GM21526 (cell line): ENCODE data around the gene SLC22A4.

Experiments
- ATAC-seq: cut with Tn5 transposase; IDR thresholded peaks from one replicate; pipeline ENCODE4 v1.9.1; 2021; ENCODE audit warnings: moderate library complexity; ENCODE audit not compliant: unreplicated experiment, low FRiP score

The SLC22A4 gene

DNA sequence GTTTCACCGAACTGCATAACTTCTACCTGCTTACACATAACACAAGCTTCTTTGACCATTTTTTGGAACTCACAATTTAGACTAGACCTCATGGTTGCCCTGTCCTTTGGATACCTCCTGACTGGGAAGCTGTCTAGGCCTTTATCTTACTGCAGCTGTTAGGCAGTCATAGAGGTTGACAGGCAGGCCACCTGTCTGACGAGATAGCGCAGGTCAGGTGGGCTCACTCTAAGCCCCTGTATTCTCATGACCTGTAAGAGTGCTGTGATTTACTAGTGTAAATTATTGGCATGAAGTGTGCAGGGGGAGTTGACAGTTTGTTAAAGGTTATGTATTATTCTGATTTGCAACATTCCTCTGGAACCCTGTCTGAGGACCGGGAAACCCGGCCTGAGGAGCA, 29.0 kb downstream of the SLC22A4 start:
- no peak for ATAC-seq

DNA sequence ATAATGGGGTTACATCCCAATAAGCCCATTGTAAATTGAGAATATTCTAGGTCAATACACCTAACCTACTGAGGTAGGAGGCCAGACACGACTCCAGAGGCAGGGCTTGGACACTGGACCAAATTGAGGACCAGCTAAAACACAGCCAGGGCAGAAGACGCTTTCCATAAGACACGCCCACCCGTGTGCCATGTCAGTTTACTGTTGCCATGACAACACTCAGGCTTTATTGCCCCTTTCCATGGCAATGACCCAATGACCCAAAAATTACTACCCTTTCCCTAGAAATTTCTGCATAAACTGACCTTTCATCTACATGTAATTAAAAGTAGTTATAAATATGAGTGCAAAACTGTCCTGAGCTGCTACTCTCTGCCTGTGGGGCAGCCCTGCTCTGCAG, 31.5 kb downstream of the SLC22A4 start:
- no peak for ATAC-seq

DNA sequence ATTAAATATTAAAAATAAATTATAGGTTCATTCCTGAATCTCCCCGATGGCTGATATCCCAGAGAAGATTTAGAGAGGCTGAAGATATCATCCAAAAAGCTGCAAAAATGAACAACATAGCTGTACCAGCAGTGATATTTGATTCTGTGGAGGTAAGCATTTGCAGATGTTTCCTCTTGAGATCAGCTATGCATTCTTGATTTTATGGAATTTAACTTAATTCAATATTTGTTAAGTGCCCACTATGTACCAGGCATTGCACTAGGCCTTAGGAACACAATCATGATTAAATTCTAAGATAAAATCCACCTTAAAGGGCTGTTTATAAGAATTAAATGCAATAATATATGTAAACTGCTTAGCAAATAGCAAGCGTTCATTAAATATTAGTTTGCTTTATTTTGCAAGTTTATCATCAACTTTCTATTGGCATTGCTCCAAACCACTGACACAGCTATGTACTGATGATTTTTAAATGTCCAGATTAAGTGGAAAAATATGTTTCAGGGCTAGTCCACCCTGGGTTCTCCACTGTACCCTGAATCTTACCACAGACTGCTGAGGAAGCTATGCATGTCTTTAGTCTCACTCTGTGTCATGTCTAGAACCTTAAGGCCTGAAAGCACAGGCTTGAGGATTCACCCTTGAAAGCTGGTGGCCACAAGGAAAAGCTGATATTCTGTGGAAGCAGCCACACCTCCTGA, 33.2 kb downstream of the SLC22A4 start:
- ATAC-seq, result no peak

GRCh38 chr5:132334812-132335211, 40.6 kb downstream of the SLC22A4 start:
- ATAC-seq, result no peak

- ATAC-seq, result no peak
These were observed 41.2 kb downstream of the SLC22A4 start for GRCh38 chr5:132335402-132335801.

- ATAC-seq, result no peak
These were observed 45.3 kb downstream of the SLC22A4 start for GRCh38 chr5:132339502-132339901.

GRCh38 chr5:132342291-132343180, 48.3 kb downstream of the SLC22A4 start:
- no peak for ATAC-seq

GRCh38 chr5:132344775-132345514, 50.8 kb downstream of the SLC22A4 start:
- ATAC-seq, result no peak

DNA sequence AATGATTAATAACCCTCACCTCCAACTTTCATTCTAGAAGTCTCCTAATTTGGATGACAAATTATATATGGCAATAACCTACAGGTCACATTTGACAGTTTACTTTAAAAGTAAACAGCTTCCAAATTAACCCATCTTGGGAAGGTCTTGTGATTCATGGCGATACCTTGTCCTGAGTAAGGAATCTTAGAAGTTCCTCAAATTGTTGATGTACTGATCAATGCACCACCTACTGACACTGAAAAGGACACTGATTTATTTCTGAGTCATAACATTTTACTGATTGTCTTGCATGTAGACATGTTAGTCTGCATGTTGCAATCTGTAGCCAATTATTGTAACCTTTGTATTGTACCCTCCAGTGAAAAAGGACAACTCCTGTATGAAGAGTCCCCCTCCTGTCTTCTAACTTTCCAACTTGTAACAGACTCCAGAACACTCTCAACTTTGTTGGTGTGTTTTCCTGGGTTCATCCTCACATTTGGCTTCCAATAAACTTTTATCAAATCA, 59.3 kb downstream of the SLC22A4 start:
- ATAC-seq, result no peak

GRCh38 chr5:132354381-132355139, 60.4 kb downstream of the SLC22A4 start:
- no peak for ATAC-seq

DNA sequence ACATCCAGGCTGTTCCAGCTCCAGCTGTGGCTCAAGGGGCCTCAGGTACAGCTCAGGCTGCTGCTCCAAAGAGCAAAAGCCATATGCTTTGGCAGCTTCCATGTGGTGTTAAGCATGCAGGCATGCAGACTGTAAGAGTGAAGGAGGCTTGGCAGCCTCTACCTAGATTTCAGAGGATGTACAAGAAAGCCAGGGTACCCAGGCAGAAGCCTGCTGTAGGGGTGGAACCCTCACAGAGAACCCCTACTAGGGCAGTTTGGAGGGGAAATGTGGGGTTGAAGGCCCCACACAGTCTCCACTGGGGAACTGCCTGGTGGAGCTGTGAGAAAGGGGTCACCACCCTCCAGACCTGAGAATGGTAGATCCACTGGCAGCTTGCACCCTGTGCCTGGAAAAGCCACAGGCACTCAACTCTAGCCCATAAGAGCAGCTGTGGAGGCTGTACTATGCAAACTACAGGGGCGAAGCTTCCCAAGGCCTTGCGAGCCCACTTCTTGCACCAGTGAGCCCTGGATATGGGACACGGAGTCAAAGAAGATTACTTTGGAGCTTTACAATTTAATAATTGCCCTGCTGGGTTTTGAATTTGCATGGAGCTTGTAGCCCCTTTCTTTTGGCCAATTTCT, 61.1 kb downstream of the SLC22A4 start:
- no peak for ATAC-seq

DNA sequence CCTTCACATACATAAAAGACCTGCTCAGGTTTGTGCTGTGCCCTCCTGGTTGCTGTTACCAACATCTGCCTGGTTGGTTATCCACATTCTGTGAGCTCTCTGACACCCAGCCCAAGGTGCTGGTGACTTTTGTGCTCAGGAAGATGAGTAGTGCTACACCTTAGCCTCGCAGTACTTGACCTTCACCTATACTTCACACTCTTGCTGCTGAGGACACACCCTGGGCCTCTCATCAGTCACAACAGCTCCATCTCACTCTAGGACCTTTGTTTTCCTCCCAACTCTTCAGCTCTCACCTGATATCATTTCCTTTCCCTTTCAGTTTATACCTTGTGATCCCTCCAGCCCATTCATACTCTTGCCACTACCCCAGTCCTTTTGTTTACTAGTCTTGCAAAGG, 64.6 kb downstream of the SLC22A4 start:
- no peak for ATAC-seq

GRCh38 chr5:132362086-132362485, 67.9 kb downstream of the SLC22A4 start:
- ATAC-seq, result no peak

- ATAC-seq, result no peak
These were observed 69.4 kb downstream of the SLC22A4 start for GRCh38 chr5:132363431-132364112.

DNA sequence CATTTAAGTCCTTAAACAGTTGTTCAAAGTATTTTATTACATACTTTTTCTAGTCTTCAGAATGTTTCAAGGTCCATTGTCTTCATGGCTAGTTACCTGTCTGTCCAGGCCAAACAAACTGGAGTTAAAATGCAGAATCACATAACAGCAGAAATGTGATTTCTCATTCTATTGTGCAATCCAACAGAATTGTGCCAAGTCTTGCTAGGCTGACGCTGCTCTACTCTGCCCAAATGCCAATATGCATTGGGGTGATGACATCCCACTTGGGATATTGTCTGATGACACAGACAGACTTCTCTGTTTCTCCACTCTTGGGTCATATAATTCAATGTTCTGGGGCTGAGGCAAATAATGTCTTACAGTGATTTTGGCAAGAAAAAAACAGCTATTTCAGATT, 70.1 kb downstream of the SLC22A4 start:
- no peak for ATAC-seq

DNA sequence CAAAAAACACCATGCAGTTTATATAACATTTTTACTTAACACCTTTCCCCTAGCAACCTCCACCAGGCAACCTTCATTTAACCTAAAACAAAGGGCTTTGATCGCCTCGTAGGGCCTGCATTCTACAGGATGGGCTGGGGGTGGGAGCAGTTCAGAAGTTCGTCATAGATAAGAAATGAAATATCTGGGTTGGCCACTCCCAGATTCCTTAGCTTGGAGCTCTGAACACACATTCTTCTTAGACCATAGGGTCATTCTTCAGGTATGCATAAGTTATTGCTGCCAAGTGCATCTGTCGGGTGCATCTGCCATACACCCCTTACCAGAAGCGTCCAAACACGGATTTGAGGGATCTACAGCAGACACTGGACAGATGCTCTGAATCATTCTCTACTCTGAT, 71.0 kb downstream of the SLC22A4 start:
- ATAC-seq, result no peak

DNA sequence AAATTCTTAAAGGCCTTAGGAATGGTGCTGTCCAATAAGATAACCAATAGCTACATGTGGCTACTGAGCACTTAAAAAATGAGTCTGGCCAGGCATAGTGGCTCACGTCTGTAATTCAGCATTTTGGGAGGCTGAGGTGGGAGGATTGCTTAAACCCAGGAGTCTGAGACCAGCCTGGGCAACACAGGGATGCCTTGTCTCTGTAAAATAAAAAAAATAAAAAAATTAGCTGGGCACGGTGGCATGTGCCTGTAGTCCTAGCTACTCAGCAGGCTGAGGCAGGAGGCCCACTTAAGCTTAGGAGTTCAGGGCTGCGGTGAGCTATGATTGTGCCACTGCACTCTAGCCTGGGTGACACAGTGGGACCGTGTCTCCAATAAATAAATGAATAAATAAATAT, 74.0 kb downstream of the SLC22A4 start:
- ATAC-seq, result no peak

- ATAC-seq, result no peak
These were observed 74.8 kb downstream of the SLC22A4 start for GRCh38 chr5:132369007-132369473.
